ENCODE results near the gene RHAG.
"Not testable (repeated sequence)": the region's sequence is repeated elsewhere in the genome, so short reads cannot be mapped to it uniquely, and the experiment has no call there.

- not testable (repeated sequence) for TF ChIP-seq CTCF (IDR thresholded peaks at IDR 0.05); POLR2AphosphoS5 (IDR thresholded peaks at IDR 0.05; ENCODE audit: low read depth, low read length); SIN3A (IDR thresholded peaks at IDR 0.05; ENCODE audit: borderline replicate concordance, insufficient read depth, low read depth, low read length); REST (IDR thresholded peaks at IDR 0.05; ENCODE audit: insufficient read depth in 1 of 2, low read depth in 2 of 2, low read length in 1 of 2); TCF7L2 (IDR thresholded peaks at IDR 0.05; ENCODE audit: low read depth, low read length)
Measured at GRCh38 chr6:49604080-49604479, 32.6 kb downstream of the RHAG start.
